Psoas muscle (tissue), 8 donors: ENCODE data around the gene GRB10. TPM values are rescaled to one million over a fixed set of nuclear protein-coding genes. Genes with fewer than 3 reads are reported as not detected.

Experiments used
- ATAC-seq, 4 donors: fragments of 200-7000 bp; cut with Tn5 transposase; one replicate each; pipeline ENCODE4 v1.9.1; 2020; ENCODE audit warnings: moderate library complexity in 3 of 4, mild to moderate bottlenecking in 2 of 4
- DNase-seq, 2 donors: peaks; one replicate each; pipeline ENCODE4 v3.0.0-alpha.2; 2020
- H3K27ac ChIP-seq: fragments of 200-600 bp; one replicate; pipeline ENCODE4 v1.8.0; 2022
- H3K27me3 ChIP-seq, 3 donors: fragments of 200-600 bp in 1 of 3; one replicate each; pipeline versions ENCODE4 v1.6.1 to v1.8.0; 2013 to 2022; ENCODE audit warnings: low read length in 2 of 3, mild to moderate bottlenecking in 2 of 3, moderate library complexity in 1 of 3; ENCODE audit not compliant: insufficient read depth in 3 of 3
- H3K36me3 ChIP-seq, 2 donors: fragments of 200-600 bp in 1 of 2; one replicate each; pipeline versions ENCODE4 v1.6.1 to v1.8.0; 2013 to 2022; ENCODE audit warnings: low read depth in 1 of 2, mild to moderate bottlenecking in 1 of 2, moderate library complexity in 1 of 2; ENCODE audit not compliant: insufficient read depth in 1 of 2
- H3K4me1 ChIP-seq: fragments of 200-600 bp; one replicate; pipeline ENCODE4 v1.8.0; 2022
- H3K4me3 ChIP-seq: fragments of 200-600 bp; one replicate; pipeline ENCODE4 v1.8.0; 2022; ENCODE audit warnings: mild to moderate bottlenecking
- H3K9me3 ChIP-seq: fragments of 200-600 bp; one replicate; pipeline ENCODE4 v1.8.0; 2022
- WGBS, 3 donors: extraction: QIAGEN DNeasy Blood & Tissue Kit; methylation state at CpG; one replicate each; pipeline versions ENCODE4 v1.1.6 to v1.1.7; 2013; 5-methylcytosine and 5-hydroxymethylcytosine counted together
- intact Hi-C, 2 donors: fragments of 100-400 bp; cut with DNase I; formaldehyde crosslinking; loops; one replicate each; pipeline versions ENCODE4 v1.11.0 to v1.14.2; 2022
- polyA plus RNA-seq, 3 donors: library from polyadenylated mRNA; stranded (reverse); fragments of 200-250 nt; gene quantifications; one replicate each; pipeline ENCODE4 v1.2.3, GENCODE V29; 2013
- total RNA-seq, 4 donors: library from RNA; stranded (reverse); fragmentation: NEBNext Ultra II Directional in 2 of 4; extraction: Animal tissue kit (Norgen Biotek cat#: 25700) in 2 of 4; gene quantifications; one replicate each; pipeline versions ENCODE4 v1.2.1 to v1.2.4, GENCODE V29; 2021 to 2023
- TF ChIP-seq, protein P1 (sequence below): fragments of 200-600 bp; IDR thresholded peaks from one replicate; pipeline ENCODE4 v1.8.0; 2022; ENCODE audit warnings: antibody characterized with exemption
- donor health status: healthy with polysubstance abuse.
- donor health status: DM: no; HTN: no; CAD: no; lungs with moderate emphysema.
- donor health status: Bipolar disorder and iron deficiency.
- donor health status: healthy.
- donor health status: DM: yes; HTN: yes; CAD: no.
- donor health status: DM: no; HTN: no; CAD: no.
- donor health status: DM: no; HTN: no; CAD: no.
- donor health status: DM: yes; HTN: yes; CAD: no.

The GRB10 gene
- total and polyA plus RNA-seq, 7 donors, result 25.8 to 72.7 (median 53.0) TPM

- TF ChIP-seq, protein P1, sequence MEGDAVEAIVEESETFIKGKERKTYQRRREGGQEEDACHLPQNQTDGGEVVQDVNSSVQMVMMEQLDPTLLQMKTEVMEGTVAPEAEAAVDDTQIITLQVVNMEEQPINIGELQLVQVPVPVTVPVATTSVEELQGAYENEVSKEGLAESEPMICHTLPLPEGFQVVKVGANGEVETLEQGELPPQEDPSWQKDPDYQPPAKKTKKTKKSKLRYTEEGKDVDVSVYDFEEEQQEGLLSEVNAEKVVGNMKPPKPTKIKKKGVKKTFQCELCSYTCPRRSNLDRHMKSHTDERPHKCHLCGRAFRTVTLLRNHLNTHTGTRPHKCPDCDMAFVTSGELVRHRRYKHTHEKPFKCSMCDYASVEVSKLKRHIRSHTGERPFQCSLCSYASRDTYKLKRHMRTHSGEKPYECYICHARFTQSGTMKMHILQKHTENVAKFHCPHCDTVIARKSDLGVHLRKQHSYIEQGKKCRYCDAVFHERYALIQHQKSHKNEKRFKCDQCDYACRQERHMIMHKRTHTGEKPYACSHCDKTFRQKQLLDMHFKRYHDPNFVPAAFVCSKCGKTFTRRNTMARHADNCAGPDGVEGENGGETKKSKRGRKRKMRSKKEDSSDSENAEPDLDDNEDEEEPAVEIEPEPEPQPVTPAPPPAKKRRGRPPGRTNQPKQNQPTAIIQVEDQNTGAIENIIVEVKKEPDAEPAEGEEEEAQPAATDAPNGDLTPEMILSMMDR, result no peak
- H3K4me1 ChIP-seq, result peaks cover 33% of the 10 kb centered on the region
- ATAC-seq (no peak), DNase-seq (no peak)
- intact Hi-C loops, result loop anchor here in 1 of 2 donors (10.0 kb wide), 1 partner anchor 359 kb away; no protein-coding TSS in a partner anchor
- no peak overlapping the region for H3K27ac ChIP-seq
- no peak overlapping the region for H3K4me3 ChIP-seq
- no peaks in the 10 kb centered on the region for H3K36me3 ChIP-seq
- H3K9me3 ChIP-seq, result no peaks in the 10 kb centered on the region
- H3K27me3 ChIP-seq, result no peaks in the 10 kb centered on the region
- WGBS, 3 donors, result 94 to 96% (median 95%) methylated on average over 6 of the region's 6 CpGs
Measured at GRCh38 chr7:50785346-50785745, 2.6 kb upstream of the GRB10 start.

DNA sequence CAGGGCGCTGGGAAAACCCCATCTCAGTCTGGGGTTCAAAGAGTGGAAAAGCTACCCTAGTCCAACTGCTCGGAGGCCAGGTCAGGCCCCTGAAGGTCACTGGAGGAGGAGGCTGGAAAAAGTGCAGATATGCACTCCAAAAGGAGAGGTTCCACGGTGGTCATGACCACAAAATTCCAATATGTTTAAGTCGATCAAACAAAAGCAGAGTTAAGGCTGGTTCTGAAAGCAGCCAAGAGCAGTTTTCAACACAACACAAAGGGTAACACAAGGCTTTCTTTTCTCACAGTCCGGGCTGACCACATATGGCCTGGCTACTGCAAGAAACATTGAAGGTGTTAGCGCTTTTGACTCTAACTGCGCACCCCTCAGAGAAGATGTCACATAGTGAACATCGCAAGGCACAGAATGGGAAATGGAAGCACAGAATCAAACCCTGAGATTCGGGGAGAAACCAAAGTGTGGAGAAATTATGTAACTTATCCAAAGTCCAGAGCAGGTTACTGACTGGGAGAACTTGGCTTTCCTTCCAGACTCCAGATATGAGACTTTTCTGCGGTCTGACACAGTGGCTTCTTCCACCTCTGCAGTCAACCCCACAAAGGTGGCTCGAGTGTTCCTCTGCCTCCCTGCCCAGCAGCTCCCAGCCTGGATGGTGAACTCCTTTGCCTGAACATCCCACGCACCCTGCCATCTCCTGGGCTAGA, 1.3 kb upstream of the GRB10 start:
- 80 to 87% (median 86%) methylated on average over 12 of the region's 12 CpGs for WGBS, 3 donors
- Histone ChIP-seq H3K27ac (no peak overlapping the region), H3K4me3 (no peak overlapping the region), H3K9me3 (no peaks in the 10 kb centered on the region), H3K36me3 (no peaks in the 10 kb centered on the region), H3K4me1 (peaks cover 45% of the 10 kb centered on the region), H3K27me3 (no peaks in the 10 kb centered on the region)
- intact Hi-C loops, result loop anchor here in 1 of 2 donors (10.0 kb wide), 1 partner anchor 361 kb away; no protein-coding TSS in a partner anchor
- ATAC-seq, result no peak
- TF ChIP-seq, protein P1, result no peak
- DNase-seq, result no peak

- Histone ChIP-seq H3K9me3 (no peaks in the 10 kb centered on the region), H3K27me3 (no peaks in the 10 kb centered on the region), H3K4me3 (peak overlapping the region; percentile 68), H3K27ac (no peak overlapping the region), H3K4me1 (peaks cover 52% of the 10 kb centered on the region), H3K36me3 (no peaks in the 10 kb centered on the region)
- DNase-seq (no peak), ATAC-seq (no peak)
- WGBS, 3 donors, result 62 to 65% (median 63%) methylated on average over 7 of the region's 7 CpGs
- intact Hi-C loops, result loop anchor here in 1 of 2 donors (10.0 kb wide), 1 partner anchor 361 kb away; no protein-coding TSS in a partner anchor
- TF ChIP-seq, protein P1, result no peak
Measured at GRCh38 chr7:50783303-50783702, 607 bp upstream of the GRB10 start.

- WGBS, 3 donors, result 44 to 51% (median 51%) methylated on average over 49 of the region's 49 CpGs
- DNase-seq, result no peak
- intact Hi-C loops, result loop anchor here in 1 of 2 donors (10.0 kb wide), 1 partner anchor 363 kb away; no protein-coding TSS in a partner anchor
- Histone ChIP-seq H3K27me3 (no peaks in the 10 kb centered on the region), H3K4me3 (peak overlapping the region; percentile 68), H3K4me1 (peaks cover 53% of the 10 kb centered on the region), H3K27ac (peak overlapping the region; percentile 24), H3K36me3 (no peaks in the 10 kb centered on the region), H3K9me3 (no peaks in the 10 kb centered on the region)
- peak; percentile 45 to 54 (median 48) for ATAC-seq
- TF ChIP-seq, protein P1, result no peak
Measured at GRCh38 chr7:50781381-50782293, 1.1 kb downstream of the GRB10 start.
